ENCODE results near the gene SRCIN1. TPM values are rescaled to one million over a fixed set of nuclear protein-coding genes. Genes with fewer than 3 reads are reported as not detected.
"Not testable (repeated sequence)": the region's sequence is repeated elsewhere in the genome, so short reads cannot be mapped to it uniquely, and the experiment has no call there.

Gene SRCIN1
- polyA plus RNA-seq, 1 donor, result 3.7 TPM

DNA sequence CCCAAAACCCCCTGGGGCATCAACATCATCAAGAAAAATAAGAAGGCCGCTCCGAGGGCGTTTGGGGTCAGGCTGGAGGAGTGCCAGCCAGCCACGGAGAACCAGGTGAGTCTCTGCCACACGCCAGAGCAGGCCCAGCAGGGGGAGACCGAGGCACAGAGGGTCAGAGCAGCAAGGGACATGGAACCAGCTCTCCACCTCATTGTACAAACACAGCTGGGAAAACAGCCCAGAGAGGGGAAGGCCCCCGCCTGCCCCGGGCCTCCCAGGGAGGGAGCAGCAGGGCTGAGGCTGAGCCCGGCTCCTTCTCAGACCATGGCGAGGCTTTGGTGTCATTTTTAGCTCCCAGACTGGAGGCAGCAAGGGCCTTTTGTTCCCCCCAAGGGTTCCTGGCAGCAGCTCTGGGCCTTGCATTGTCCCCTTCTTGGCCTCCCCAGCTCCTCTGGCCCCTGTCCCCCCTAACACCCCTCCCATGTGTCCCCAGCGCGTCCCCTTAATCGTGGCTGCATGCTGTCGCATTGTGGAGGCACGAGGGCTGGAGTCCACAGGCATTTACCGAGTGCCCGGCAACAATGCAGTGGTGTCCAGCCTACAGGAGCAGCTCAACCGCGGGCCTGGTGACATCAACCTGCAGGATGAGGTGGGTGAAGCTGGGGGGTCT, 123.6 kb downstream of the SRCIN1 start:
- DNase-seq, result not testable (repeated sequence)

Other genes with a start within 250 kb of the SRCIN1 start
- 50.5 TPM for gene ARHGAP23, start 177.5 kb downstream of the SRCIN1 start, polyA plus RNA-seq (ENCODE audit: insufficient read length)
- gene EPOP, start 69.0 kb upstream of the SRCIN1 start, polyA plus RNA-seq (ENCODE audit: insufficient read length), result 1.6 TPM
- gene MLLT6, start 99.3 kb upstream of the SRCIN1 start, polyA plus RNA-seq (ENCODE audit: insufficient read length), result 126 TPM
- 9.7 TPM for gene CISD3, start 124.4 kb upstream of the SRCIN1 start, polyA plus RNA-seq (ENCODE audit: insufficient read length)
- 72.0 TPM for gene PCGF2, start 142.4 kb upstream of the SRCIN1 start, polyA plus RNA-seq (ENCODE audit: insufficient read length)
- gene PSMB3, start 146.8 kb upstream of the SRCIN1 start, polyA plus RNA-seq (ENCODE audit: insufficient read length), result 112 TPM
- 85.9 TPM for gene PIP4K2B, start 193.6 kb upstream of the SRCIN1 start, polyA plus RNA-seq (ENCODE audit: insufficient read length)
- 28.1 TPM for gene CWC25, start 219.4 kb upstream of the SRCIN1 start, polyA plus RNA-seq (ENCODE audit: insufficient read length)
- 2,231 TPM for gene RPL23, start 247.8 kb upstream of the SRCIN1 start, polyA plus RNA-seq (ENCODE audit: insufficient read length)